B cell (primary cell): ENCODE measurements around the gene KPRP.

Experiments used
- EZH2 ChIP-seq: IDR thresholded peaks from 2 replicates; pipeline ENCODE4 v1.6.1; 2012; ENCODE audit warnings: borderline replicate concordance, low read depth, mild to moderate bottlenecking, moderate library complexity, low read length; ENCODE audit not compliant: insufficient read depth, poor library complexity, severe bottlenecking
- TF ChIP-seq, protein P1 (sequence below): fragments of 200-600 bp; IDR thresholded peaks from one replicate; pipeline ENCODE4 v1.8.0; 2022; ENCODE audit warnings: antibody characterized with exemption, mild to moderate bottlenecking

DNA sequence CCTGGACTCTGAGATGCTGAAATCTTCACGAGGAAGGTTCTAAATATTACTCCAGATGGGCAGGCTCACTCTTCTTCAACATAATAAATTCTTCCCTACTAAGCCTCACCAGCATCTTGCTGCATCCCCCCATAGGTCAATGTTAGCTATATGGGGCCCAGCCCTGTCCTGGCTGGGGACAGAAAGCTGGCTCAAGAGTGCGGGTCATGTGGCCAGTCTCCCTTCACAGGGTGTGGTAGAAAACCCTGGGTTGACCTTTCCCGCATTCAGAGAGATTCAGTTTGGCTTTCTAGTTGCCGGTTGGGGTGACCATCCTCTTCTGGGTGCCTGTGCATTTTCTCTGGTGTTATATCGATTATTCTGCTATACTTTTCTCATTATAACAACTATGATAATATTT is 19.8 kb upstream of the KPRP start:
- TF ChIP-seq, protein P1, sequence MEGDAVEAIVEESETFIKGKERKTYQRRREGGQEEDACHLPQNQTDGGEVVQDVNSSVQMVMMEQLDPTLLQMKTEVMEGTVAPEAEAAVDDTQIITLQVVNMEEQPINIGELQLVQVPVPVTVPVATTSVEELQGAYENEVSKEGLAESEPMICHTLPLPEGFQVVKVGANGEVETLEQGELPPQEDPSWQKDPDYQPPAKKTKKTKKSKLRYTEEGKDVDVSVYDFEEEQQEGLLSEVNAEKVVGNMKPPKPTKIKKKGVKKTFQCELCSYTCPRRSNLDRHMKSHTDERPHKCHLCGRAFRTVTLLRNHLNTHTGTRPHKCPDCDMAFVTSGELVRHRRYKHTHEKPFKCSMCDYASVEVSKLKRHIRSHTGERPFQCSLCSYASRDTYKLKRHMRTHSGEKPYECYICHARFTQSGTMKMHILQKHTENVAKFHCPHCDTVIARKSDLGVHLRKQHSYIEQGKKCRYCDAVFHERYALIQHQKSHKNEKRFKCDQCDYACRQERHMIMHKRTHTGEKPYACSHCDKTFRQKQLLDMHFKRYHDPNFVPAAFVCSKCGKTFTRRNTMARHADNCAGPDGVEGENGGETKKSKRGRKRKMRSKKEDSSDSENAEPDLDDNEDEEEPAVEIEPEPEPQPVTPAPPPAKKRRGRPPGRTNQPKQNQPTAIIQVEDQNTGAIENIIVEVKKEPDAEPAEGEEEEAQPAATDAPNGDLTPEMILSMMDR, result no peak
- TF ChIP-seq EZH2, result no peak
